Tibial nerve (tissue), 4 donors: ENCODE results near the gene FARP1. TPM values are rescaled to one million over a fixed set of nuclear protein-coding genes. Genes with fewer than 3 reads are reported as not detected.

Experiments used
- DNase-seq, 2 donors: peaks; one replicate each; pipeline ENCODE4 v3.0.0-alpha.2; 2019; ENCODE audit warnings: low spot score in 2 of 2
- H3K27ac ChIP-seq, 4 donors: fragments of 200-600 bp; sonication (generic) in 3 of 4; one replicate each; pipeline ENCODE4 v1.5.1; 2017 to 2019; ENCODE audit warnings: mild to moderate bottlenecking in 1 of 4
- H3K27me3 ChIP-seq, 2 donors: fragments of 200-600 bp; sonication (generic) in 1 of 2; one replicate each; pipeline versions ENCODE4 v1.5.1 to v1.6.0; 2017 to 2019
- H3K36me3 ChIP-seq, 3 donors: fragments of 200-600 bp; sonication (generic); one replicate each; pipeline ENCODE4 v1.5.1; 2018 to 2019
- H3K4me1 ChIP-seq, 4 donors: fragments of 200-600 bp; sonication (generic) in 3 of 4; one replicate each; pipeline ENCODE4 v1.5.1; 2017 to 2019
- H3K4me3 ChIP-seq, 4 donors: fragments of 200-600 bp; sonication (generic) in 3 of 4; one replicate each; pipeline ENCODE4 v1.5.1; 2017 to 2019; ENCODE audit warnings: mild to moderate bottlenecking in 1 of 4, moderate library complexity in 1 of 4
- H3K9me3 ChIP-seq, 4 donors: fragments of 200-600 bp; sonication (generic) in 3 of 4; one replicate each; pipeline ENCODE4 v1.5.1; 2017 to 2019
- EP300 ChIP-seq, 2 donors: sonication (generic); formaldehyde crosslinking; IDR thresholded peaks; one replicate each; pipeline ENCODE4 v1.6.1; 2017; ENCODE audit warnings: antibody characterized with exemption in 2 of 2, mild to moderate bottlenecking in 1 of 2
- POLR2A ChIP-seq, 2 donors: fragments of 450-650 bp; IDR thresholded peaks; one replicate each; pipeline ENCODE4 v1.6.1; 2017; ENCODE audit warnings: antibody characterized with exemption in 2 of 2, mild to moderate bottlenecking in 2 of 2, moderate library complexity in 2 of 2
- WGBS, 2 donors: methylation state at CpG; one replicate each; pipeline ENCODE4 v1.1.5; 2018; 5-methylcytosine and 5-hydroxymethylcytosine counted together
- total RNA-seq, 4 donors: library from RNA; depleted of rRNA; stranded (reverse); fragments of >200 nt; gene quantifications; one replicate each; pipeline ENCODE4 v1.1.0, GENCODE V29; 2016
- TF ChIP-seq, protein P1 (sequence below), 5 experiments: fragments of 200-600 bp in 3 of 5; fragments of 450-650 bp in 2 of 5; sonication (generic) in 3 of 5; IDR thresholded peaks; one replicate each; pipeline ENCODE4 v1.5.1; 2016 to 2019; ENCODE audit warnings: antibody characterized with exemption in 5 of 5, mild to moderate bottlenecking in 3 of 5, moderate library complexity in 2 of 5

The FARP1 gene
- total RNA-seq, 4 donors from 2014 or later: 21.4 to 28.5 (median 24.9) TPM

DNA sequence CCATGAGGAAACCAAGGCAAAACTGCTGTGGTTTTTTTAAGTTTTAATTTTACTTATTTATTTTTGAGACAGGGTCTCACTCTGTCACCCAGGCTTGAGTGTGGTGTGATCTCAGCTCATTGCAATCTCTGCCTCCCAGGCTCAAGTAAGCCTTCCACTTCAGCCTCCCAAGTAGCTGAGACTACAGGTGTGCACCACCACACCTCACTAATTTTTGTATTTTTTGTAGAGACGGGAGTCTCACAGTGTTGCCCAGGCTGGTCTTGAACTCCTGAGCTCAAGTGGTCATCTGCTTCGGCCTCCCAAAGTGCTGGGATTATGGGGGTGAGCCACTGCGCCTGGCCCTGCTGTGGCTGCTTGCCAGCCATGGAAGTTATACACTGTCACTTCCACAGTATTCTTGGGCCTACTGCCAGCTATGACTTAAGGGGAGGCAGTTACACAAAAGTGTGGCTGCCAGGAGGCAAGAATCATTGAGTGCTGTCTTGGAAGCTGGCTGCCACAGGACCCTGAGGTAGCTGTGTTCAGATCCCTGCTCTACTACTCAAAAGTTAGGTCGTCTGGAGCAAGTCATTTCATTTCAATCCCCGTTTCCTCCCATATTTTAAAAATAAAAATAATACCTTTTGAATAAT, 12.7 kb downstream of the FARP1 start:
- no peaks in the 10 kb centered on the region for H3K4me1 ChIP-seq
- H3K4me3 ChIP-seq: no peak overlapping the region
- TF ChIP-seq EP300 (IDR thresholded peaks at IDR 0.05) (no peak), POLR2A (IDR thresholded peaks at IDR 0.05) (no peak)
- TF ChIP-seq, protein P1, sequence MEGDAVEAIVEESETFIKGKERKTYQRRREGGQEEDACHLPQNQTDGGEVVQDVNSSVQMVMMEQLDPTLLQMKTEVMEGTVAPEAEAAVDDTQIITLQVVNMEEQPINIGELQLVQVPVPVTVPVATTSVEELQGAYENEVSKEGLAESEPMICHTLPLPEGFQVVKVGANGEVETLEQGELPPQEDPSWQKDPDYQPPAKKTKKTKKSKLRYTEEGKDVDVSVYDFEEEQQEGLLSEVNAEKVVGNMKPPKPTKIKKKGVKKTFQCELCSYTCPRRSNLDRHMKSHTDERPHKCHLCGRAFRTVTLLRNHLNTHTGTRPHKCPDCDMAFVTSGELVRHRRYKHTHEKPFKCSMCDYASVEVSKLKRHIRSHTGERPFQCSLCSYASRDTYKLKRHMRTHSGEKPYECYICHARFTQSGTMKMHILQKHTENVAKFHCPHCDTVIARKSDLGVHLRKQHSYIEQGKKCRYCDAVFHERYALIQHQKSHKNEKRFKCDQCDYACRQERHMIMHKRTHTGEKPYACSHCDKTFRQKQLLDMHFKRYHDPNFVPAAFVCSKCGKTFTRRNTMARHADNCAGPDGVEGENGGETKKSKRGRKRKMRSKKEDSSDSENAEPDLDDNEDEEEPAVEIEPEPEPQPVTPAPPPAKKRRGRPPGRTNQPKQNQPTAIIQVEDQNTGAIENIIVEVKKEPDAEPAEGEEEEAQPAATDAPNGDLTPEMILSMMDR (IDR thresholded peaks at IDR 0.05): no peak
- no peak overlapping the region for H3K27ac ChIP-seq
- H3K9me3 ChIP-seq: no peaks in the 10 kb centered on the region
- H3K27me3 ChIP-seq: no peaks in the 10 kb centered on the region
- H3K36me3 ChIP-seq: no peaks in the 10 kb centered on the region
- DNase-seq: no peak
- WGBS, 2 donors: 59 to 76% methylated on average over 5 of the region's 5 CpGs

DNA sequence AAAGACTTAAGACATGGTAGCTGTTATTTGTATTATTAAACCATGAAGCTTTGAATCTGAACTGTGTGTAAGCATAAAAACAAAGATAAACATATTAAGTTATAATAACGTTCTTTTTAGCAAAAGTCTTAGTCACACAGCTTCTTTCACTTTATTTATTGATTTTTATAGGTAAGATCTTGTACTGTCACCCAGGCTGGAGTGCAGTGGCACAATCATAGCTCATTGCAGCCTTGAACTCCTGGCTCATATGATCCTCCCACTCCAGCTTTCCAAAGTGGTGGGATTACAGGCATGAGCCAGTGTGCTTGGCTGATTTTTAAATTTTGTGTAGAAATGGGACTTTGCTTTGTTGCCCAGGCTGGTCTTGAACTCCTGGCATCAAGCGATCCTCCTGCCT, 13.4 kb downstream of the FARP1 start:
- H3K27ac ChIP-seq: no peak overlapping the region
- no peaks in the 10 kb centered on the region for H3K27me3 ChIP-seq
- H3K4me3 ChIP-seq: no peak overlapping the region
- no peaks in the 10 kb centered on the region for H3K9me3 ChIP-seq
- no peaks in the 10 kb centered on the region for H3K4me1 ChIP-seq
- H3K36me3 ChIP-seq: no peaks in the 10 kb centered on the region
- 77 to 83% methylated on average over 2 of the region's 2 CpGs for WGBS, 2 donors
- DNase-seq: no peak
- TF ChIP-seq EP300 (IDR thresholded peaks at IDR 0.05): no peak
- TF ChIP-seq, protein P1 (IDR thresholded peaks at IDR 0.05): no peak

DNA sequence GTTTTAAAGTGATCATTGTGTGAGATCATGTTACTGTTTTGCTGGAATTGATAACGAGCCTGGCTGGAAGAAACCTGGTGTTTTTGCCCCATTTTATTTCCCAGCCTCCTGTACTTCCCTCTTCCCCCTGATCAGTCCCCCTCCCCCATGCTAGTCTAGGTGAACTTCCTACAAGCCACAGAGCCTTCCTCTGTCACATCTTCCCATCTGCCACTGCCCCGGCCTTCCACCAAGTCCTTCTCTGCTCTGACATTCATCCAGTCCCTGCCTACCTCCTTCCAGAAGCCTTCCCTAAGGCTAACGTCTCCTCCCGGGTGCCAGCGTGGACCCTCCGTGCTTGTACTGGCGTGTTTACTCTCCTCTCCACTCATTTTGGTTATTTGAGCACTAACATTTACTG, 14.3 kb downstream of the FARP1 start:
- WGBS, 2 donors: 82 to 84% methylated on average over 7 of the region's 7 CpGs

DNA sequence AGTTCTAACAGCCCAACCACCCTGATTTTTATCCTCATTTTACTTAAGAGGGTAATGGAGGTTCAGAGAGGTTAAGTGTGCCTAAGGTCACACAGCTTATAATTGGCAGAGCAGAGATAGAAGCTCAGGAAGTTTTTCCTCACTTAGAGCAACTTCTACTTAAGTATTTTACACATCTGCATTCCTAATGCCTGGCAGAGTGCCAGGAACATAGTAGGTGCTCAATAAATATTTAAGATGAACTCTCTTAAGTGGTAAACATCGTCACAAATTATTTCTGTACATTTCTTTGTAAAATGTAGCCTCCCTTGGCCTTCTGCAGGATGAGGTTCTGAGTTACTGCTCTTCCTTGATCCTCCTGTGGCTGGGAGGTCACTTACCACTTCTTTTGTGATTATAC, 14.7 kb downstream of the FARP1 start:
- no peak for DNase-seq
- 81 to 90% methylated on average over 1 of the region's 1 CpG for WGBS, 2 donors
- TF ChIP-seq POLR2A (IDR thresholded peaks at IDR 0.05) (no peak), EP300 (IDR thresholded peaks at IDR 0.05) (no peak)
- TF ChIP-seq, protein P1 (IDR thresholded peaks at IDR 0.05): no peak
- no peaks in the 10 kb centered on the region for H3K9me3 ChIP-seq
- H3K4me1 ChIP-seq: no peaks in the 10 kb centered on the region
- no peak overlapping the region for H3K27ac ChIP-seq
- H3K4me3 ChIP-seq: no peak overlapping the region
- no peaks in the 10 kb centered on the region for H3K27me3 ChIP-seq
- H3K36me3 ChIP-seq: no peaks in the 10 kb centered on the region

More for the DNA sequence above, 14.3 kb downstream of the FARP1 start:
- H3K27me3 ChIP-seq: no peaks in the 10 kb centered on the region
- H3K4me3 ChIP-seq: no peak overlapping the region
- TF ChIP-seq, protein P1 (IDR thresholded peaks at IDR 0.05): no peak
- TF ChIP-seq EP300 (IDR thresholded peaks at IDR 0.05) (no peak), POLR2A (IDR thresholded peaks at IDR 0.05) (no peak)
- no peaks in the 10 kb centered on the region for H3K9me3 ChIP-seq
- no peaks in the 10 kb centered on the region for H3K4me1 ChIP-seq
- no peak for DNase-seq
- H3K27ac ChIP-seq: no peak overlapping the region
- H3K36me3 ChIP-seq: no peaks in the 10 kb centered on the region

DNA sequence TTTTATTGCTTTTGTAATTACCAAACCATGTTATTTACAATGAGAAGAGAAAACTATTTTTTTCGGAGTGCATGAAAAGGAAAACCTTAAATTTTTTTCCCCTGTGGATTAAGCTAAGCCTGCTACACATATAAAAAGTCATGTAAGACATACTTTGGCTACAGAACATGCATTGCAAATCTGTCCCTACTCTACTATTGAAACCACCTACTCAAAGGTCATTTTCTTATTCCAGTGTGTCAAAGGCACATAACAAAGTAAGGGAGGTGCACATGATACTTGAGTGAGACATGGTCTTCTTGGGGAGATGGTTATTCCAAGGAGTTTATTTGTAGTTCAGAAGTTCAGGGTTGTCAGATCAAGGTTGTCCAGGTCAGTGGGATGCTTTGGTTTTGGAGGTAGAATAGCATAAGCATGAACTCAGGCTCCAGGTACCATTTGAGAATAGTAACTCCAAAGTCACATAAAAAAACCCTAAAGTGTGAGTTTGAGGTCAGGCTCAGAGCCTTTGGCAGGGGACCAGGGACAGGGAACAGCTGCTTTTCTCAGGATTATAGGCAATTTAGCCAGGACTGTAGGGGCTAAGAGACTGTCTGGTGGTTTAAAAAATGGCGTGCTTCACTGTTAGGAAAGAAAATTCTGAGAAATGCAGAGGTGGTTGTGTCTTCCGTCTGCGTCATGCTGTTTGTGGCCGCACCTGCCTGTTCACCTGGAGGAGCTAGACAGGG, 15.4 kb downstream of the FARP1 start:
- Histone ChIP-seq H3K4me3 (no peak overlapping the region), H3K27ac (no peak overlapping the region), H3K9me3 (no peaks in the 10 kb centered on the region), H3K4me1 (no peaks in the 10 kb centered on the region), H3K36me3 (no peaks in the 10 kb centered on the region), H3K27me3 (no peaks in the 10 kb centered on the region)
- DNase-seq: no peak
- TF ChIP-seq, protein P1 (IDR thresholded peaks at IDR 0.05): no peak
- no peak for TF ChIP-seq POLR2A (IDR thresholded peaks at IDR 0.05)
- no peak for TF ChIP-seq EP300 (IDR thresholded peaks at IDR 0.05)
- 81 to 84% methylated on average over 5 of the region's 5 CpGs for WGBS, 2 donors
